ENCODE measurements around the gene ZSWIM7. TPM values are rescaled to one million over a fixed set of nuclear protein-coding genes. Genes with fewer than 3 reads are reported as not detected.

The ZSWIM7 gene
- total RNA-seq, 2 experiments from 2014 or later: 14.5 to 18.2 TPM

- no peak for DNase-seq
Measured at GRCh38 chr17:15971098-15971678, 28.3 kb downstream of the ZSWIM7 start.

GRCh38 chr17:15970500-15970899, 29.0 kb downstream of the ZSWIM7 start:
- DNase-seq (no peak), ATAC-seq (no peak)
- no peak for TF ChIP-seq CTCF (IDR thresholded peaks at IDR 0.05)
- no peak overlapping the region for H3K4me3 Mint-ChIP-seq
- peaks cover 2% of the 10 kb centered on the region for H3K27me3 Mint-ChIP-seq
- CTCF ChIA-PET: interaction anchor here (1.7 kb wide), 1 partner anchor 25 kb away, joined by 7 read pairs; the partner anchor contains the start of gene ADORA2B
- H3K36me3 Mint-ChIP-seq (ENCODE audit: low read depth): peaks cover 10% of the 10 kb centered on the region
- intact Hi-C loops (cut with micrococcal nuclease): no loop called here
- H3K4me1 Mint-ChIP-seq (ENCODE audit: low read depth): peaks cover 19% of the 10 kb centered on the region
- no peaks in the 10 kb centered on the region for H3K9me3 Mint-ChIP-seq
- POLR2A ChIA-PET: interaction anchor here (1.6 kb wide), 1 partner anchor 12 kb away, joined by 5 read pairs; no protein-coding TSS in a partner anchor
- H3K27ac Mint-ChIP-seq: no peak overlapping the region

More at GRCh38 chr17:15971098-15971678, 28.3 kb downstream of the ZSWIM7 start:
- peaks cover 13% of the 10 kb centered on the region for H3K4me1 Mint-ChIP-seq (ENCODE audit: low read depth)
- H3K27ac Mint-ChIP-seq: no peak overlapping the region
- intact Hi-C loops (cut with micrococcal nuclease): no loop called here
- CTCF ChIA-PET: interaction anchor here (1.7 kb wide), 1 partner anchor 26 kb away, joined by 7 read pairs; the partner anchor contains the start of gene ADORA2B
- ATAC-seq: no peak
- peaks cover 2% of the 10 kb centered on the region for H3K27me3 Mint-ChIP-seq
- no peak overlapping the region for H3K4me3 Mint-ChIP-seq
- POLR2A ChIA-PET: interaction anchor here (1.6 kb wide), 1 partner anchor 13 kb away, joined by 5 read pairs; no protein-coding TSS in a partner anchor
- no peak for TF ChIP-seq CTCF (IDR thresholded peaks at IDR 0.05)
- peaks cover 10% of the 10 kb centered on the region for H3K36me3 Mint-ChIP-seq (ENCODE audit: low read depth)
- H3K9me3 Mint-ChIP-seq: no peaks in the 10 kb centered on the region

- H3K9me3 Mint-ChIP-seq: no peaks in the 10 kb centered on the region
- no peak overlapping the region for H3K27ac Mint-ChIP-seq
- ATAC-seq (no peak), DNase-seq (no peak)
- peaks cover 7% of the 10 kb centered on the region for H3K27me3 Mint-ChIP-seq
- CTCF ChIA-PET: interaction anchor here (1.7 kb wide), 1 partner anchor 24 kb away, joined by 7 read pairs; the partner anchor contains the start of gene ADORA2B
- peaks cover 2% of the 10 kb centered on the region for H3K36me3 Mint-ChIP-seq (ENCODE audit: low read depth)
- POLR2A ChIA-PET: interaction anchor here (1.6 kb wide), 1 partner anchor 11 kb away, joined by 5 read pairs; no protein-coding TSS in a partner anchor
- H3K4me3 Mint-ChIP-seq: no peak overlapping the region
- TF ChIP-seq CTCF (IDR thresholded peaks at IDR 0.05): no peak
- peaks cover 23% of the 10 kb centered on the region for H3K4me1 Mint-ChIP-seq (ENCODE audit: low read depth)
- intact Hi-C loops (cut with micrococcal nuclease): no loop called here
Measured at GRCh38 chr17:15969463-15969862, 30.0 kb downstream of the ZSWIM7 start.

GRCh38 chr17:15967706-15968399, 31.7 kb downstream of the ZSWIM7 start:
- H3K27me3 Mint-ChIP-seq: peaks cover 7% of the 10 kb centered on the region
- H3K36me3 Mint-ChIP-seq (ENCODE audit: low read depth): no peaks in the 10 kb centered on the region
- ChIA-PET CTCF (interaction anchor here (1.4 kb wide), 1 partner anchor 22 kb away, joined by 5 read pairs; the partner anchor contains the start of gene ADORA2B), POLR2A (interaction anchor here (1.4 kb wide), 1 partner anchor 9 kb away, joined by 4 read pairs; no protein-coding TSS in a partner anchor)
- H3K9me3 Mint-ChIP-seq: no peaks in the 10 kb centered on the region
- DNase-seq: no peak
- intact Hi-C loops (cut with micrococcal nuclease): no loop called here
- TF ChIP-seq CTCF (IDR thresholded peaks at IDR 0.05): no peak
- no peak for ATAC-seq
- H3K27ac Mint-ChIP-seq: no peak overlapping the region
- H3K4me3 Mint-ChIP-seq: no peak overlapping the region
- peaks cover 24% of the 10 kb centered on the region for H3K4me1 Mint-ChIP-seq (ENCODE audit: low read depth)

- Mint-ChIP-seq H3K9me3 (no peaks in the 10 kb centered on the region), H3K27me3 (peaks cover 7% of the 10 kb centered on the region), H3K27ac (no peak overlapping the region), H3K36me3 (ENCODE audit: low read depth) (no peaks in the 10 kb centered on the region), H3K4me3 (no peak overlapping the region), H3K4me1 (ENCODE audit: low read depth) (peaks cover 24% of the 10 kb centered on the region)
- DNase-seq (no peak), ATAC-seq (no peak)
- CTCF ChIA-PET: no interaction called here
- no peak for TF ChIP-seq CTCF (IDR thresholded peaks at IDR 0.05)
- intact Hi-C loops (cut with micrococcal nuclease): no loop called here
- POLR2A ChIA-PET: interaction anchor here (1.2 kb wide), 1 partner anchor 15 kb away, joined by 4 read pairs; no protein-coding TSS in a partner anchor
Measured at GRCh38 chr17:15966879-15967248, 32.6 kb downstream of the ZSWIM7 start.

Measured in activated CD8-positive, alpha-beta T cell treated with anti-CD3 and anti-CD28 coated beads for 36 hours (primary cell).